Kidney epithelial cell (primary cell): Measurements from ENCODE around the gene CNTNAP2. TPM values are rescaled to one million over a fixed set of nuclear protein-coding genes. Genes with fewer than 3 reads are reported as not detected.

Experiments
- DNase-seq: peaks from one replicate; pipeline ENCODE4 v3.0.0-alpha.2; 2010; ENCODE audit warnings: low read depth
- H3K27me3 ChIP-seq: 2 replicates; pipeline ENCODE4 v1.6.0; 2011; ENCODE audit warnings: low read length; ENCODE audit not compliant: control insufficient read depth, insufficient read depth
- H3K36me3 ChIP-seq: 2 replicates; pipeline ENCODE4 v1.5.1; 2011; ENCODE audit warnings: low read length; ENCODE audit not compliant: control insufficient read depth, insufficient read depth
- H3K4me3 ChIP-seq: 2 replicates; pipeline ENCODE4 v1.5.1; 2011; ENCODE audit warnings: low read depth, mild to moderate bottlenecking, control low read depth, low read length
- CTCF ChIP-seq: IDR thresholded peaks from 2 replicates; pipeline ENCODE4 v1.5.1; 2011; ENCODE audit warnings: mild to moderate bottlenecking, moderate library complexity, low read length, control low read depth, inconsistent platforms; ENCODE audit not compliant: insufficient read depth, poor library complexity, severe bottlenecking
- total RNA-seq: library from RNA; depleted of rRNA; stranded (reverse); fragments of >200 nt; gene quantifications from 2 replicates; pipeline ENCODE4 v1.2.3, GENCODE V29; 2015

CNTNAP2 gene
- total RNA-seq, 1 donor from 2014 or later = 14.0 TPM

- no peak for TF ChIP-seq CTCF
- no peaks in the 10 kb centered on the region for H3K27me3 ChIP-seq
- no peak overlapping the region for H3K4me3 ChIP-seq
- H3K36me3 ChIP-seq = no peaks in the 10 kb centered on the region
- DNase-seq = no peak
These were observed 1695.3 kb downstream of the CNTNAP2 start for GRCh38 chr7:147811923-147812322.

- DNase-seq = no peak
- TF ChIP-seq CTCF = no peak
- Histone ChIP-seq H3K4me3 (no peak overlapping the region), H3K27me3 (no peaks in the 10 kb centered on the region), H3K36me3 (no peaks in the 10 kb centered on the region)
These were observed 1696.7 kb downstream of the CNTNAP2 start for GRCh38 chr7:147813316-147813715.

GRCh38 chr7:147818317-147818716 lies 1701.7 kb downstream of the CNTNAP2 start:
- no peaks in the 10 kb centered on the region for H3K27me3 ChIP-seq
- TF ChIP-seq CTCF = no peak
- no peak overlapping the region for H3K4me3 ChIP-seq

GRCh38 chr7:147824671-147825070 lies 1708.1 kb downstream of the CNTNAP2 start:
- no peak overlapping the region for H3K4me3 ChIP-seq
- no peak for DNase-seq
- no peaks in the 10 kb centered on the region for H3K27me3 ChIP-seq
- no peak for TF ChIP-seq CTCF
- H3K36me3 ChIP-seq = no peaks in the 10 kb centered on the region

More at GRCh38 chr7:147818317-147818716, 1701.7 kb downstream of the CNTNAP2 start:
- H3K36me3 ChIP-seq = no peaks in the 10 kb centered on the region
- DNase-seq = no peak

- no peak overlapping the region for H3K4me3 ChIP-seq
- no peak for TF ChIP-seq CTCF
- DNase-seq = no peak
- H3K27me3 ChIP-seq = no peaks in the 10 kb centered on the region
- H3K36me3 ChIP-seq = no peaks in the 10 kb centered on the region
These were observed 1712.4 kb downstream of the CNTNAP2 start for GRCh38 chr7:147829016-147829415.

- H3K27me3 ChIP-seq = no peaks in the 10 kb centered on the region
- no peak overlapping the region for H3K4me3 ChIP-seq
- no peak for DNase-seq
- no peak for TF ChIP-seq CTCF
- H3K36me3 ChIP-seq = no peaks in the 10 kb centered on the region
These were observed 1717.0 kb downstream of the CNTNAP2 start for GRCh38 chr7:147833557-147833956.
